Activated B cell treated with CpG ODN at 0.5 μM for 24 hours (primary cell): ENCODE measurements around the gene SPAG16. TPM values are rescaled to one million over a fixed set of nuclear protein-coding genes. Genes with fewer than 3 reads are reported as not detected.

Source experiments
- ATAC-seq: fragments of 200-7000 bp; cut with Tn5 transposase; one replicate; pipeline ENCODE4 v1.10.0; 2021; ENCODE audit warnings: low read depth, mild to moderate bottlenecking, moderate library complexity
- CTCF ChIA-PET: fragments of 350-600 bp; sonication (Branson Sonifier 250); formaldehyde crosslinking; loops from one replicate; lab custom pipeline; 2021; ENCODE audit warnings: antibody characterized with exemption; lab: Charles Lee
- POLR2A ChIA-PET: fragments of 350-600 bp; sonication (Branson Sonifier 250); formaldehyde crosslinking; loops from one replicate; lab custom pipeline; 2021; ENCODE audit warnings: antibody characterized with exemption; lab: Charles Lee
- DNase-seq: peaks from one replicate; pipeline ENCODE4 v3.0.0; 2022
- H3K27ac Mint-ChIP-seq: one replicate; pipeline ENCODE4 v1.8.0; 2020; ENCODE audit warnings: mixed read lengths
- H3K27me3 Mint-ChIP-seq: one replicate; pipeline ENCODE4 v1.8.0; 2021; ENCODE audit warnings: mixed read lengths
- H3K36me3 Mint-ChIP-seq: one replicate; pipeline ENCODE4 v1.8.0; 2021; ENCODE audit warnings: low read depth, mixed read lengths
- H3K4me1 Mint-ChIP-seq: one replicate; pipeline ENCODE4 v1.8.0; 2021; ENCODE audit warnings: mixed read lengths
- H3K4me3 Mint-ChIP-seq: one replicate; pipeline ENCODE4 v1.8.0; 2020; ENCODE audit warnings: mild to moderate bottlenecking, mixed read lengths
- H3K9me3 Mint-ChIP-seq: one replicate; pipeline ENCODE4 v1.8.0; 2020; ENCODE audit warnings: mixed read lengths
- CTCF ChIP-seq: fragments of 200-600 bp; IDR thresholded peaks from one replicate; pipeline ENCODE4 v1.8.0; 2022; ENCODE audit warnings: antibody characterized with exemption, mild to moderate bottlenecking
- intact Hi-C: fragments of 100-400 bp; cut with micrococcal nuclease; formaldehyde crosslinking; loops from one replicate; pipeline ENCODE4 v1.15.1; 2024
- total RNA-seq: library from RNA; stranded (reverse); gene quantifications from 2 replicates; pipeline ENCODE4 v1.2.3, GENCODE V29; 2022

SPAG16 gene
- total RNA-seq, 1 donor from 2014 or later: 11.2 TPM

- H3K9me3 Mint-ChIP-seq: no peaks in the 10 kb centered on the region
- POLR2A ChIA-PET: no interaction called here
- H3K4me3 Mint-ChIP-seq: no peak overlapping the region
- H3K4me1 Mint-ChIP-seq: no peaks in the 10 kb centered on the region
- DNase-seq (no peak), ATAC-seq (no peak)
- no peaks in the 10 kb centered on the region for H3K36me3 Mint-ChIP-seq
- CTCF ChIA-PET: no interaction called here
- no peak for TF ChIP-seq CTCF
- no peaks in the 10 kb centered on the region for H3K27me3 Mint-ChIP-seq
- no peak overlapping the region for H3K27ac Mint-ChIP-seq
- intact Hi-C loops: no loop called here
Observed at GRCh38 chr2:214393796-214394195, 1109.5 kb downstream of the SPAG16 start.

- ATAC-seq: no peak
- intact Hi-C loops: no loop called here
- no peak overlapping the region for H3K4me3 Mint-ChIP-seq
Observed at GRCh38 chr2:214395040-214395439, 1110.8 kb downstream of the SPAG16 start.

GRCh38 chr2:214401580-214401979 lies 1117.3 kb downstream of the SPAG16 start:
- ATAC-seq: no peak
- Mint-ChIP-seq H3K36me3 (no peaks in the 10 kb centered on the region), H3K4me1 (no peaks in the 10 kb centered on the region), H3K9me3 (no peaks in the 10 kb centered on the region), H3K27ac (no peak overlapping the region), H3K27me3 (no peaks in the 10 kb centered on the region), H3K4me3 (no peak overlapping the region)
- intact Hi-C loops: no loop called here
- TF ChIP-seq CTCF: no peak
- no peak for DNase-seq
- ChIA-PET CTCF (no interaction called here), POLR2A (no interaction called here)

More at GRCh38 chr2:214395040-214395439, 1110.8 kb downstream of the SPAG16 start:
- no peaks in the 10 kb centered on the region for H3K9me3 Mint-ChIP-seq
- H3K27ac Mint-ChIP-seq: no peak overlapping the region
- no peaks in the 10 kb centered on the region for H3K4me1 Mint-ChIP-seq
- no peaks in the 10 kb centered on the region for H3K27me3 Mint-ChIP-seq
- ChIA-PET POLR2A (no interaction called here), CTCF (no interaction called here)
- no peaks in the 10 kb centered on the region for H3K36me3 Mint-ChIP-seq
- TF ChIP-seq CTCF: no peak
- DNase-seq: no peak

- Mint-ChIP-seq H3K4me1 (no peaks in the 10 kb centered on the region), H3K27ac (no peak overlapping the region), H3K4me3 (no peak overlapping the region), H3K9me3 (no peaks in the 10 kb centered on the region), H3K36me3 (no peaks in the 10 kb centered on the region), H3K27me3 (no peaks in the 10 kb centered on the region)
- CTCF ChIA-PET: no interaction called here
- intact Hi-C loops: no loop called here
- DNase-seq (no peak), ATAC-seq (no peak)
- no peak for TF ChIP-seq CTCF
- POLR2A ChIA-PET: no interaction called here
Observed at GRCh38 chr2:214410128-214410775, 1126.0 kb downstream of the SPAG16 start.

- DNase-seq: no peak
- POLR2A ChIA-PET: no interaction called here
- intact Hi-C loops: no loop called here
- H3K9me3 Mint-ChIP-seq: no peaks in the 10 kb centered on the region
- no peak for TF ChIP-seq CTCF
- ATAC-seq: no peak
- CTCF ChIA-PET: no interaction called here
- H3K36me3 Mint-ChIP-seq: no peaks in the 10 kb centered on the region
- H3K4me3 Mint-ChIP-seq: no peak within 1 kb of the TSS
- no peaks in the 10 kb centered on the region for H3K4me1 Mint-ChIP-seq
- H3K27ac Mint-ChIP-seq: no peak within 1 kb of the TSS
- H3K27me3 Mint-ChIP-seq: no peaks in the 10 kb centered on the region
Observed at GRCh38 chr2:214410918-214411554, 1126.8 kb downstream of the SPAG16 start, which contains the start of gene VWC2L. VWC2L (plus strand) TSS chr2:214411054; CDS start chr2:214414194, 3,140 bp downstream.
